ENCODE measurements around the gene RGS17. TPM values are rescaled to one million over a fixed set of nuclear protein-coding genes. Genes with fewer than 3 reads are reported as not detected.
"Not testable (repeated sequence)": the region's sequence is repeated elsewhere in the genome, so short reads cannot be mapped to it uniquely, and the experiment has no call there.

The RGS17 gene
- total RNA-seq, 2 experiments from 2014 or later, result not detected

GRCh38 chr6:153126218-153126617 is 4.9 kb downstream of the RGS17 start:
- ChIA-PET POLR2A (no interaction called here), CTCF (no interaction called here)

- ChIA-PET POLR2A (no interaction called here), CTCF (no interaction called here)
Observed at GRCh38 chr6:153125032-153125431, 6.0 kb downstream of the RGS17 start.

DNA sequence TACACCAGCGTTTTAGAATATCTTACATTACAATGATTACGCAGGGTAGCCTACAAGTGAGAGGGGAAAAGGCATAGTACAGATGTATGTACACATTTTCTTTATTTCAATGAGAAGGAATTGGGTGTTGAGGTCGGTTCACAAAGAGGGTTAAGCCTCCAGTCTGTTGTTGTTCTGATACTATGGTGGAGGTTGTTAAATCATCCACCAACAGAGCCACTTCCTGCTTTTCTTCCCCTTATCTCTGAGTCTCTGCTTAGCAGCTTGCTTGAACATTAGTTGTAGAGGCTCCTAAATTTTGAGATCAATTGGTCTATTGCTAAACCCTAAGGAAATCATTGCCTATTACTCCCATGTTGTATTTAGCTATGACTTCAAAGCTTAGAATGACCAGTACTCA is 7.3 kb downstream of the RGS17 start:
- CTCF ChIA-PET, result no interaction called here
- POLR2A ChIA-PET, result no interaction called here

DNA sequence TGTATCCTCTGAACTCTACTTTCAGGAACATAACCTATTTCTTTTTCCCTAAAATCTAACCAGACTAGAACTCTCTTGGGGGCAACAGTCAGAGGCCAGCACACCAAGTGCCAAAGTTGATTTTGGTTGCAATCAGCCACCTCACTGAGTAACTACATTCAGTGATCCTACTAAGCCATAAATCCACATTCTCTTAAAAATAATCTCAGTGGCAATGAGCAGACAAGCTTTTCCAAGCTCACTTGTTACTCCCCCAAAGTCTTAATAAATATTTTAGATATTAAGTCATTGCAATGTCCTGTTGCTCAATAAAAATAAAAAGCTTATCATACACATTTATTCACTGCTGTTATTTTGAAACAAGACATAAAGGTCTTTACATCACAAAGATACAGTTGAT is 9.8 kb downstream of the RGS17 start:
- POLR2A ChIA-PET, result no interaction called here
- CTCF ChIA-PET, result no interaction called here

GRCh38 chr6:153117986-153118879 is 12.8 kb downstream of the RGS17 start:
- ChIA-PET CTCF (no interaction called here), POLR2A (no interaction called here)

DNA sequence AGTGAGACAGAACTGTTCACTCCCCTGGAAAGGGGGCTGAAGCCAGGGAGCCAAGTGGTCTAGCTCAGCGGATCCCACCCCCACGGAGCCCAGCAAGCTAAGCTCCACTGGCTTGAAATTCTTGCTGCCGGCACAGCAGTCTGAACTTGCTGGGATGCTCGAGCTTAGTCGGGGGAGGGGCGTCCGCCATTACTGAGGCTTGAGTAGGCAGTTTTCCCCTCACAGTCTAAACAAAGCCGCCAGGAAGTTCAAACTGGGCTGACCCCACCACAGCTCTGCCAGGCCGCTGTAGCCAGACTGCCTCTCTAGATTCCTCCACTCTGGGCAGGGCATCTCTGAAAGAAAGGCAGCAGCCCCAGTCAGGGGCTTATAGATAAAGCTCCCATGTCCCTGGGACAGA is 20.0 kb downstream of the RGS17 start:
- POLR2A ChIA-PET, CTCF ChIA-PET: not testable (repeated sequence)

- POLR2A ChIA-PET, CTCF ChIA-PET: not testable (repeated sequence)
Observed at GRCh38 chr6:153110612-153111011, 20.5 kb downstream of the RGS17 start.

- ChIA-PET CTCF (no interaction called here), POLR2A (no interaction called here)
Observed at GRCh38 chr6:153108315-153108714, 22.8 kb downstream of the RGS17 start.

GRCh38 chr6:153106021-153106420 is 25.1 kb downstream of the RGS17 start:
- CTCF ChIA-PET, result no interaction called here
- POLR2A ChIA-PET, result no interaction called here

DNA sequence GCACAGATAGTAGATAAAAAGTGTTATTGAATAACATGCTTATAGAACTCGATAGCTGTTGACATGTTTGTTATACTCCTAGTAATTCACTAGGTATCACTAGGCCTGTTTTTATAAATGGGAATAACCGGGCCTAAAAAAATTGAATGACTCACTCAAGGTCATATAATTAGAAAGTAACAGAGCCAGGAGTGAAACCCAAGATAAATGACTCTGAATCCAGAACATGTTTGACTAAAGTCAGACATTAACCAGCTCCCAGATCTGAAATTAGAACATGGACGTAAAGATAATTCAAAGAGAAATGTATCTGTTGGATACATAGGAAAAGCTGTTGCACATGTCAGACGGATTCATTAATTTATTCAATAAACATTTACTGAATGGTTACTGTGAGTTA is 26.9 kb downstream of the RGS17 start:
- CTCF ChIA-PET, result interaction anchor here (0.6 kb wide), 1 partner anchor 647 kb away, joined by 3 read pairs; no protein-coding TSS in a partner anchor
- POLR2A ChIA-PET, result no interaction called here

GRCh38 chr6:153103319-153103655 is 27.8 kb downstream of the RGS17 start:
- POLR2A ChIA-PET, result no interaction called here
- CTCF ChIA-PET, result no interaction called here

DNA sequence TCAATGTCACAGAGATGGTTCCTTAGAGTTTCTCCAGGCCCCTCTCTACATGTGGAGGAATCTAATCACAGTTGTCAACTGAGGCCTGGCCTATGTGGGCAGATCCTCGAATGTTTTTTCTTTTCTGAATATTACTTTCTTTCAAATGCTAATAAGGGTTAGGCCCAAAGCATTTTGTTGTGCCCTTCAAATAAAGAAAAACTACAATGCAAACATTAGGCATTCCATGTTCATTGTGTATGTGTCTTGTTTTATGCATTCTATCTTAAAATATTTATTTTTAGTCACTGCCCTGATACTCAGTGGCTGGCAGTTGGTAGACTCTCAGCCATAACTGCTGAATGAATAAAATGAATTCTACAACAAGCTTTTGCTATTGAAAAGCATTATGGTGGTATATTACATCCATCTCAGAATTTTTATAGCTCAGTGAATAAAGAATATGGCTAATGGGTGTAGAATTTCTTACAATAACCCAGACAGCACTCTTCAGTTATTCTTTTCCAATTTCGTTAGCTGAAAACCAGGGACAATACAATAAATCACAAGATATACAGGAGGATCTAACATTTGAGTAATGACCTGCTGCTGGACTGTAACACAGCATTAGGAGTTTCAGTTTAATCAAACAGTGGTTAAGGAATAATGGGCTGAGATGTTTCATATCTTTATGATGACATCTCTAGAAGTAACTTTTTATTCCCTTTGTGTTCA is 28.3 kb downstream of the RGS17 start:
- ChIA-PET POLR2A (no interaction called here), CTCF (no interaction called here)

GRCh38 chr6:153101461-153101860 is 29.6 kb downstream of the RGS17 start:
- CTCF ChIA-PET, result no interaction called here
- POLR2A ChIA-PET, result no interaction called here

DNA sequence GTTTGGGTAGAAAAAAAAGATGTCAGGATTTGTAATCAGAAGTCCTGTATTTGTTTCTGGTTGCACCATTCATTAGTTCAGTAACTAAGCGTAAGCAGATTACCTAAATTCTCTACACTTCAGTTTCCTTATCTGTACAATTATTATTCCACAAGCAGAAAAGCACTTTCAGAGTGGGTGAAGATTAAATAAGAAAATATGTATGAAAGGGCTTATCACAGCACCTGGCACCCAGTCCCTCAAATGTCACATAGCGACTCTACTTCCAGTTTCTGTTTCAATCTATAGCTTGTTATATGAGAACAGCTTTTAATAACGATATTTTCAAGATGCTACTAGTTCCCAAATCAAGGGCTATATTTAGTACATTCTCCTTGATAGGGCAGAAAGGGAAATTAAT is 31.4 kb downstream of the RGS17 start:
- ChIA-PET CTCF (no interaction called here), POLR2A (no interaction called here)

GRCh38 chr6:153096792-153097191 is 34.3 kb downstream of the RGS17 start:
- CTCF ChIA-PET, result no interaction called here
- POLR2A ChIA-PET, result no interaction called here

- POLR2A ChIA-PET, result no interaction called here
- CTCF ChIA-PET, result no interaction called here
Observed at GRCh38 chr6:153096031-153096430, 35.1 kb downstream of the RGS17 start.

DNA sequence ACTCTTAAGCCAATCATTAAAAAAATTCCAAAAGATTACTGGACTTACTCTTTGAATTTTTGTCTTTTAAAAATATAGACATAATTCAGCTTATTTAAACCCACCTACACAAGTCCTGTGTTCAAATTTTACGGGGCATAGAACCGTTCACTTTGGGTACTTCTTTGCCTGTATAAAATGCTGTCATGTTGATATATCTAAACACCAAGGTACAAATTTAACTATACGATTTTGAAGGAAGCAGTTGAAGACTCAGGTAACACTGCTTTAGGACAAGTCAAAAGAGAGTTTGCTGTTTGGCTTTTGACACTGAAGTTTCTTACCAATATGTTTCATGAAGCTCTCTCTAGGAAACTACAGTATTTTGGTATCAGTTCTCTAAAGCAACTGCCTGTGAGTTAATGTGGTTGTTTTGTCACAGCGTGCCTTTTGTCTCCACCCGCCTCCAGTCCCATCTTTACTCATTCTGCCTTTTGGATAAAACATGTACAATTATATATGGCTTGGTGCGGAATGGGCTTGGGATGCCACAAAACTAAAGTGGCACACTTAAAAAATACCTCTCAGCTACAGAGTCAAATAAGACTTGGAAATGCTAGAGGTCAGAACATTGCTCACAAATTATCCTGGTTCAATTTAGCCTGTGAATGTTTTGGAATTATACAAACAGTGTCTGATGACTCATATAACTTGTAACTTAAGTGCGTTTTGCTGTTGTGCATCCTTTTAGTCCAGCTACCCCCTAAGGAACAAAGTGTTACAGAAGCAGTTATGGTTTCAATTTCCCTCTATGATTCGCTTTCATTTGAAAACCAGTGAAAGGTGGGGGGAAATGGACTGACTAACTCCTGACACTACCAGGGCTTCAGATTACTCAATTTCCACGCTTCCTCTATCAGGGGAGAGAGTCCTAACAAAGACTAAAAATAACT is 38.7 kb downstream of the RGS17 start:
- CTCF ChIA-PET, result no interaction called here
- POLR2A ChIA-PET, result no interaction called here

- ChIA-PET CTCF (no interaction called here), POLR2A (no interaction called here)
Observed at GRCh38 chr6:153090241-153090930, 40.7 kb downstream of the RGS17 start.

GRCh38 chr6:153088796-153089195 is 42.3 kb downstream of the RGS17 start:
- ChIA-PET POLR2A (no interaction called here), CTCF (no interaction called here)

DNA sequence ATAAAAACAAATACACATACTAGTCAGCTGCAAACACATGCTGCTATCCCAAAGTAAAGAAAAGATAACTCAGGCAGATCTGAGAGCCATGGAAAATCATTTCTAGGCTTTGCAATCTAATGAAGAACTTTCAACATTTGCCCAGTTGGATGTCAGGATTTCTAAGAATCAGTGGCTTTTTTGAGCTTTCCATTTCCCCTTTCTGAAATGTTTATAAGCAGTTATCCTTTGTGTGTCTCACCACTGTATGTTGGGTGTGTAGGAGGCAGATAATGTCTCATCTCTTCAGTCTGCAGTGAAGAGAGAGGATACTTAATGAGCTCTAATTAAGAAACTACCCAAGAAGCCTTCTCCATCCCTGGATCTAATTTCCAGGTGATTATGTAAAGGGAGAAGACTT is 43.6 kb downstream of the RGS17 start:
- ChIA-PET POLR2A (no interaction called here), CTCF (no interaction called here)

Measured in activated CD8-positive, alpha-beta memory T cell treated with anti-CD3 and anti-CD28 coated beads for 36 hours (primary cell).